KMS-11 (cell line): Measurements from ENCODE around the gene UGCG.

Experiments used
- H2AFZ ChIP-seq: fragments of 200-600 bp; sonication (generic); 2 replicates; pipeline ENCODE4 v1.6.1; 2016; ENCODE audit warnings: antibody characterized with exemption, mixed run types, low read depth
- H3K27ac ChIP-seq: fragments of 200-600 bp; sonication (generic); 2 replicates; pipeline ENCODE4 v1.6.1; 2016; ENCODE audit warnings: mild to moderate bottlenecking, mixed run types
- H3K27me3 ChIP-seq: fragments of 200-600 bp; sonication (generic); 2 replicates; pipeline ENCODE4 v1.6.1; 2017; ENCODE audit warnings: mild to moderate bottlenecking, low read depth, mixed run types, moderate library complexity; ENCODE audit not compliant: insufficient read depth
- H3K36me3 ChIP-seq: fragments of 200-600 bp; sonication (generic); 2 replicates; pipeline ENCODE4 v1.6.1; 2017; ENCODE audit warnings: mild to moderate bottlenecking, mixed run types; ENCODE audit not compliant: insufficient read depth
- H3K4me1 ChIP-seq: fragments of 200-600 bp; sonication (generic); 2 replicates; pipeline ENCODE4 v1.6.1; 2016; ENCODE audit warnings: mild to moderate bottlenecking, low read depth, mixed run types; ENCODE audit not compliant: poor library complexity, severe bottlenecking
- H3K4me2 ChIP-seq: fragments of 200-600 bp; sonication (generic); 2 replicates; pipeline ENCODE4 v1.7.0; 2016; ENCODE audit warnings: mild to moderate bottlenecking, mixed run types
- H3K4me3 ChIP-seq: fragments of 200-600 bp; sonication (generic); IDR thresholded peaks from 2 replicates; pipeline ENCODE4 v1.6.1; 2017; ENCODE audit warnings: low read depth, low read length, mixed read lengths; ENCODE audit not compliant: insufficient read depth
- H3K79me2 ChIP-seq: fragments of 200-600 bp; sonication (generic); 2 replicates; pipeline ENCODE4 v1.6.1; 2016; ENCODE audit warnings: low read depth, mixed run types; ENCODE audit not compliant: insufficient read depth
- H3K9ac ChIP-seq: fragments of 200-600 bp; sonication (generic); 2 replicates; pipeline ENCODE4 v1.6.1; 2016; ENCODE audit warnings: mild to moderate bottlenecking, mixed run types
- H4K20me1 ChIP-seq: fragments of 200-600 bp; sonication (generic); 2 replicates; pipeline ENCODE4 v1.6.1; 2016; ENCODE audit warnings: mild to moderate bottlenecking, mixed run types; ENCODE audit not compliant: insufficient read depth
- TF ChIP-seq, protein P1 (sequence below): fragments of 200-600 bp; sonication (generic); conservative IDR thresholded peaks from 2 replicates; pipeline ENCODE4 v1.6.1; 2017; ENCODE audit warnings: low read depth, mild to moderate bottlenecking, antibody characterized with exemption, low read length, moderate library complexity, mixed read lengths

The UGCG gene

DNA sequence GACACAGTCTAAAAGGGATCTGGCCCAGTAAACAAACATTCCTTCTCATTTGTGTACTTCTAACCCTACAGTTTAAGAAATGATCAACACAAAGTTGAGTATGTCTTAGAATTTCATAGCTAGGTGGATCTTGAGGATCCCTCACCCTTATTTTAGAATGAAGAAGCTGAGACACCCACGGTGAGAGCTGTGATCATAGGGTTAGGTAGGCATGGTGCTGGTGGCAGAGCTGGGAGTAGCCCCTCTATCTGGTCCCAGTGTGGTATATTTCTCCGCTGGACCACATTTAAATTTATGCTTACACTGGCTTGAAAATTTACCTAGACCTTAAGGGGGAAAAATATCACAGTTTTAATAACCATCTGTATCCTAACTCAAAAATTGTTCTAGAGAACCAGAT lies 39.8 kb downstream of the UGCG start:
- Histone ChIP-seq H4K20me1 (no peaks in the 10 kb centered on the region), H3K9ac (no peak overlapping the region), H3K4me3 (no peak overlapping the region), H3K27ac (no peak overlapping the region), H2AFZ (no peak overlapping the region), H3K27me3 (no peaks in the 10 kb centered on the region), H3K79me2 (no peaks in the 10 kb centered on the region), H3K4me2 (no peak overlapping the region), H3K36me3 (no peaks in the 10 kb centered on the region), H3K4me1 (no peaks in the 10 kb centered on the region)
- TF ChIP-seq, protein P1, sequence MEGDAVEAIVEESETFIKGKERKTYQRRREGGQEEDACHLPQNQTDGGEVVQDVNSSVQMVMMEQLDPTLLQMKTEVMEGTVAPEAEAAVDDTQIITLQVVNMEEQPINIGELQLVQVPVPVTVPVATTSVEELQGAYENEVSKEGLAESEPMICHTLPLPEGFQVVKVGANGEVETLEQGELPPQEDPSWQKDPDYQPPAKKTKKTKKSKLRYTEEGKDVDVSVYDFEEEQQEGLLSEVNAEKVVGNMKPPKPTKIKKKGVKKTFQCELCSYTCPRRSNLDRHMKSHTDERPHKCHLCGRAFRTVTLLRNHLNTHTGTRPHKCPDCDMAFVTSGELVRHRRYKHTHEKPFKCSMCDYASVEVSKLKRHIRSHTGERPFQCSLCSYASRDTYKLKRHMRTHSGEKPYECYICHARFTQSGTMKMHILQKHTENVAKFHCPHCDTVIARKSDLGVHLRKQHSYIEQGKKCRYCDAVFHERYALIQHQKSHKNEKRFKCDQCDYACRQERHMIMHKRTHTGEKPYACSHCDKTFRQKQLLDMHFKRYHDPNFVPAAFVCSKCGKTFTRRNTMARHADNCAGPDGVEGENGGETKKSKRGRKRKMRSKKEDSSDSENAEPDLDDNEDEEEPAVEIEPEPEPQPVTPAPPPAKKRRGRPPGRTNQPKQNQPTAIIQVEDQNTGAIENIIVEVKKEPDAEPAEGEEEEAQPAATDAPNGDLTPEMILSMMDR: no peak

DNA sequence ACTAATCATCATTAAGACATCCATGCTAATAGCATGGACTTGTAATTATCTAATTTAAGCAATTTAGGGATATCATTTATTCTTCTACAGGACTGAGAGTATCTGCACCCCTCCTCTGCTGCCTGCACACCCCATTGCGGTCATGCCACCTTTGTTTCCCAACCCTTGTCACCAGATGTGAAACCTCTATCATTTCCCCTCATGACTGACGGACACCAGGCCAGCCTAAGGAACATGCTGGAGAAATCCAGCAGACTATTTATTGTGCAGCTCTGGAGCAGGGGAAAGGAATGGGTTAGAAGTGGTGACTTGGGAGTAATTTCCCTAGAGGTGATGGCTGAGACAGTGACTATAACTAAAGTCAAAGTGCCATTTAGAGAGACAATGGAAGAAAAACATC lies 40.7 kb downstream of the UGCG start:
- no peak overlapping the region for H2AFZ ChIP-seq
- TF ChIP-seq, protein P1: no peak
- no peaks in the 10 kb centered on the region for H4K20me1 ChIP-seq
- H3K9ac ChIP-seq: no peak overlapping the region
- no peak overlapping the region for H3K4me2 ChIP-seq
- H3K4me1 ChIP-seq: no peaks in the 10 kb centered on the region
- H3K79me2 ChIP-seq: no peaks in the 10 kb centered on the region
- H3K27ac ChIP-seq: no peak overlapping the region
- H3K36me3 ChIP-seq: no peaks in the 10 kb centered on the region
- no peaks in the 10 kb centered on the region for H3K27me3 ChIP-seq
- H3K4me3 ChIP-seq: no peak overlapping the region

DNA sequence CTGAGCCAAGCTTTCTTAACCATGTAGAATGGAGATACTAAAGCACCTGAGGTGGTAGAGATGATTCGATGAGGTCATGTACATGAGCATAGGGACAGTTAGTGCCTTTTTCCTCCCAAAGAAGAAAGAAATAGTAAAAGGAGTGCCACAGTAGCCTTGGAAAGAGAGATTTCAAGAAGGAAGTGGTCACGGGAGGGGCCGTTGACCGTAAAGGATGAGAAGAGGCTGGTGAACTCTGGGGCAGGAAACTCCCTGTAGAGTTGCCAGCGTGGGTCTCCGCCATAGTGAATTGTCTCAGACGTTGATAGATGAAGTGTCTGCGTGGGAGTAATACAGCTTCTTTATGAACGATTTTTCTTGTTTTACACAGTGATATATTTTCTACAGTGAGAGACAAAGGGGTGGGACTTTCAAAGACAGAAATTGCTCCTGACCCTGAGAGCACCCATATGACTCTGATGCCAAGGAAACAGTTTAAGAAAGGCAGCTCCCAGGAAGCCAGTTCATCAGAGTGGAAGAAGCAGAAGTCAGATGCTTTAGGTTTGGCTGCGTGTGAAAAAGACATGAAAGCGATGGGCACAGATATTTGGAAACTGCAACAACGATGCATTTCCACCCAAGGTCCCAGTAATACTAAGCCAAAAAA lies 41.3 kb downstream of the UGCG start:
- H3K27me3 ChIP-seq: no peaks in the 10 kb centered on the region
- no peaks in the 10 kb centered on the region for H3K79me2 ChIP-seq
- no peaks in the 10 kb centered on the region for H3K36me3 ChIP-seq
- no peak overlapping the region for H3K9ac ChIP-seq
- H3K4me3 ChIP-seq: no peak overlapping the region
- H2AFZ ChIP-seq: no peak overlapping the region
- no peaks in the 10 kb centered on the region for H3K4me1 ChIP-seq
- TF ChIP-seq, protein P1: no peak
- H4K20me1 ChIP-seq: no peaks in the 10 kb centered on the region
- no peak overlapping the region for H3K27ac ChIP-seq
- no peak overlapping the region for H3K4me2 ChIP-seq

DNA sequence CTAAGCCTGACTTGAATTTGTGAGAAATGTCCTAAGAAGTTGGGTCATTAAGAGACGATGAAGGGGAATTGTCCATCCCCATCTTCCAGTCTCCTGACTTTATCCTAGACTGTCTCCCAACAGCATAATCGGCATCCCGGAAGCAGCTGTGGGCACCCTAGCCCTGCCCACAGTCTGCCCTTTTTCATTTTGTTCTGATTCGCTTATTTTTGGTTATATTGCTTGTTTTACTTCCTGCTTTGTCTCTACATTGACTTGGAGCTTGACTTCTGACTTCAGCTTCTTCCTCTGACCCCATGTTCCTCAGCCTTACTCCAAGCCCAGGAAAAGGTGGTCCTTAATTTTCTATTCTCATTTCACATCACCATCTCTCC lies 41.8 kb downstream of the UGCG start:
- Histone ChIP-seq H2AFZ (no peak overlapping the region), H3K9ac (no peak overlapping the region), H3K36me3 (no peaks in the 10 kb centered on the region), H3K4me3 (no peak overlapping the region), H3K4me1 (no peaks in the 10 kb centered on the region), H3K79me2 (no peaks in the 10 kb centered on the region), H3K27ac (no peak overlapping the region), H3K4me2 (no peak overlapping the region), H4K20me1 (no peaks in the 10 kb centered on the region), H3K27me3 (no peaks in the 10 kb centered on the region)
- TF ChIP-seq, protein P1: no peak
